ENCODE results near the gene CLEC1B. TPM values are rescaled to one million over a fixed set of nuclear protein-coding genes. Genes with fewer than 3 reads are reported as not detected.
"Not testable (repeated sequence)": the region's sequence is repeated elsewhere in the genome, so short reads cannot be mapped to it uniquely, and the experiment has no call there.

Gene CLEC1B
- 1 to 10 TPM in 1 of 4 donors, under 1 TPM in 3; 0.49 to 1.8 (median 0.79) TPM for polyA plus RNA-seq (ENCODE audit: insufficient read length in 4 of 4)

GRCh38 chr12:9999016-9999415 lies at the start of gene CLEC1B:
Gene CLEC1B, minus strand, starts transcription at chr12:9999121. Its CDS starts 21 bp downstream, at chr12:9999100.
- no peak for DNase-seq (ENCODE audit: low read depth in 4 of 4, low spot score in 3 of 4)

GRCh38 chr12:10048526-10048925 lies 49.6 kb upstream of the CLEC1B start:
- DNase-seq (ENCODE audit: low read depth in 4 of 4, low spot score in 3 of 4), result no peak

GRCh38 chr12:10042167-10042566 lies 43.2 kb upstream of the CLEC1B start:
- no peak for DNase-seq (ENCODE audit: low read depth in 4 of 4, low spot score in 3 of 4)

- DNase-seq (ENCODE audit: low read depth in 4 of 4, low spot score in 3 of 4), result no peak
These were observed 35.0 kb upstream of the CLEC1B start for GRCh38 chr12:10033783-10034545.

- no peak for DNase-seq (ENCODE audit: low read depth in 4 of 4, low spot score in 3 of 4)
These were observed 32.9 kb upstream of the CLEC1B start for GRCh38 chr12:10031771-10032175.

- no peak for DNase-seq (ENCODE audit: low read depth in 4 of 4, low spot score in 3 of 4)
These were observed 32.4 kb upstream of the CLEC1B start for GRCh38 chr12:10031321-10031720.

GRCh38 chr12:10030446-10030845 lies 31.5 kb upstream of the CLEC1B start, which contains the start of gene CLEC9A:
Gene CLEC9A, plus strand, starts transcription at chr12:10030682. Its CDS starts 22,006 bp downstream, at chr12:10052688.
- no peak for DNase-seq (ENCODE audit: low read depth in 4 of 4, low spot score in 3 of 4)

GRCh38 chr12:10027721-10028120 lies 28.8 kb upstream of the CLEC1B start:
- DNase-seq (ENCODE audit: low read depth in 4 of 4, low spot score in 3 of 4), result no peak

- no peak for DNase-seq (ENCODE audit: low read depth in 4 of 4, low spot score in 3 of 4)
These were observed 28.4 kb upstream of the CLEC1B start for GRCh38 chr12:10027311-10027710.

- DNase-seq (ENCODE audit: low read depth in 4 of 4, low spot score in 3 of 4), result not testable (repeated sequence)
These were observed 27.7 kb upstream of the CLEC1B start for GRCh38 chr12:10026666-10027065.

GRCh38 chr12:10025236-10025635 lies 26.3 kb upstream of the CLEC1B start:
- DNase-seq (ENCODE audit: low read depth in 4 of 4, low spot score in 3 of 4), result no peak

GRCh38 chr12:10021342-10021741 lies 22.4 kb upstream of the CLEC1B start:
- DNase-seq (ENCODE audit: low read depth in 4 of 4, low spot score in 3 of 4), result no peak

- no peak for DNase-seq (ENCODE audit: low read depth in 4 of 4, low spot score in 3 of 4)
These were observed 19.5 kb upstream of the CLEC1B start for GRCh38 chr12:10018386-10018785.

- no peak for DNase-seq (ENCODE audit: low read depth in 4 of 4, low spot score in 3 of 4)
These were observed 18.0 kb upstream of the CLEC1B start for GRCh38 chr12:10016881-10017280.

GRCh38 chr12:10015450-10015849 lies 16.5 kb upstream of the CLEC1B start:
- DNase-seq (ENCODE audit: low read depth in 4 of 4, low spot score in 3 of 4), result no peak

GRCh38 chr12:10012630-10013330 lies 13.9 kb upstream of the CLEC1B start:
- no peak for DNase-seq (ENCODE audit: low read depth in 4 of 4, low spot score in 3 of 4)

GRCh38 chr12:10001171-10001776 lies 2.4 kb upstream of the CLEC1B start:
- no peak for DNase-seq (ENCODE audit: low read depth in 4 of 4, low spot score in 3 of 4)

GRCh38 chr12:9992296-9992695 lies 6.6 kb downstream of the CLEC1B start:
- no peak for DNase-seq (ENCODE audit: low read depth in 4 of 4, low spot score in 3 of 4)

GRCh38 chr12:9991876-9992275 lies 7.0 kb downstream of the CLEC1B start:
- DNase-seq (ENCODE audit: low read depth in 4 of 4, low spot score in 3 of 4), result no peak

GRCh38 chr12:9980126-9980525 lies 18.8 kb downstream of the CLEC1B start:
- no peak for DNase-seq (ENCODE audit: low read depth in 4 of 4, low spot score in 3 of 4)

- no peak for DNase-seq (ENCODE audit: low read depth in 4 of 4, low spot score in 3 of 4)
These were observed 21.0 kb downstream of the CLEC1B start for GRCh38 chr12:9977916-9978315.
